ENCODE data around the gene SPATS2.

DNA sequence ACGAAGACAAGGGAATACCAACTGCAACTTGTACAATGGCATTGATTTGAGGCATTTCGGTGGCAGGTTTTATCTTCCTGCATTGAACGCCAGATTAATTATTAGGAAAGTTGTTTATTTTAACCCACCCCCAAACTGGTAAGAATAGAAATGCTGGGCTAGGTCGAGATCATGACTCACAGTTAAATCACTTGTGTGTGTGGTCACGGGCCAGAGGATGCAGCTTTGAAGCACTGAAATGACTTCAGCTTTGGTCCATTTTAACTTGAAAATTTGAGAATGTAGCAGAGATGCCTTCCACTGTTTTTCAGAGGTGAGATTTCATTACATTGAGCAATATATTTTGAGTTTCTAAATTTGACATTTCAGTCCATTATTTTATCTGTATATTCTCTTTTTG lies 148.0 kb downstream of the SPATS2 start:
- TF ChIP-seq, protein P1, sequence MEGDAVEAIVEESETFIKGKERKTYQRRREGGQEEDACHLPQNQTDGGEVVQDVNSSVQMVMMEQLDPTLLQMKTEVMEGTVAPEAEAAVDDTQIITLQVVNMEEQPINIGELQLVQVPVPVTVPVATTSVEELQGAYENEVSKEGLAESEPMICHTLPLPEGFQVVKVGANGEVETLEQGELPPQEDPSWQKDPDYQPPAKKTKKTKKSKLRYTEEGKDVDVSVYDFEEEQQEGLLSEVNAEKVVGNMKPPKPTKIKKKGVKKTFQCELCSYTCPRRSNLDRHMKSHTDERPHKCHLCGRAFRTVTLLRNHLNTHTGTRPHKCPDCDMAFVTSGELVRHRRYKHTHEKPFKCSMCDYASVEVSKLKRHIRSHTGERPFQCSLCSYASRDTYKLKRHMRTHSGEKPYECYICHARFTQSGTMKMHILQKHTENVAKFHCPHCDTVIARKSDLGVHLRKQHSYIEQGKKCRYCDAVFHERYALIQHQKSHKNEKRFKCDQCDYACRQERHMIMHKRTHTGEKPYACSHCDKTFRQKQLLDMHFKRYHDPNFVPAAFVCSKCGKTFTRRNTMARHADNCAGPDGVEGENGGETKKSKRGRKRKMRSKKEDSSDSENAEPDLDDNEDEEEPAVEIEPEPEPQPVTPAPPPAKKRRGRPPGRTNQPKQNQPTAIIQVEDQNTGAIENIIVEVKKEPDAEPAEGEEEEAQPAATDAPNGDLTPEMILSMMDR (IDR thresholded peaks at IDR 0.05), result no peak
- TF ChIP-seq POLR2A (IDR thresholded peaks at IDR 0.05), result no peak
